Measurements from ENCODE around the gene RNF227.

DNA sequence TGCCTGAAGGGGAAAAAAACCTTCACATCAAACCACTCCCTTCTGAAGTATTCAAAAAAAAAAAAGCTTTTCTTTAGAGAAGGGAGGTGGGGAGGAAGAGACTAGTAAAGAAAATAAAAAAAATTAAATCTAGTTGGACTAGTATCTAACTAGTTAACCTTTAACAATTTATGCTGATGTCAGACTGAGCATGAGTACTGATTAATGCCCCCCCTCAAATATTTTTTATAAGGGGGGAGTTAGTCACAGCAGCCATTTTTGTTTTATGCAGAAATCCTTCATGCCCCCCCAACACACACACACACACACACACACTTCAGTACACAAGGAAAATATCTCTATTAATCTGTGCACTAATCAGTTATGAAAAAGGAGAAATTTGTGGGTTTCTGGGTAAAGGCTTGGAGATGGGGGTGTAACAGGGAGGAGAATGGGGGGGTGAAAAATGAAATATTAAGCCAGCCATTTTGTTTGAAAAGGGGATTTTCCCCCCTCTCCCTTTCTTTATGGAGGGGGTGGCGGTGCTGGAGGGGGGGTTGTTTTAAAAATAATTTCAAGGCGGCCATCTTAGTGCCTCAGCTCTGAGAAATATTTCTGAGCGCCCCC, 32.2 kb downstream of the RNF227 start:
- TF ChIP-seq POLR2A (IDR thresholded peaks at IDR 0.05): no peak
- TF ChIP-seq, protein P1, sequence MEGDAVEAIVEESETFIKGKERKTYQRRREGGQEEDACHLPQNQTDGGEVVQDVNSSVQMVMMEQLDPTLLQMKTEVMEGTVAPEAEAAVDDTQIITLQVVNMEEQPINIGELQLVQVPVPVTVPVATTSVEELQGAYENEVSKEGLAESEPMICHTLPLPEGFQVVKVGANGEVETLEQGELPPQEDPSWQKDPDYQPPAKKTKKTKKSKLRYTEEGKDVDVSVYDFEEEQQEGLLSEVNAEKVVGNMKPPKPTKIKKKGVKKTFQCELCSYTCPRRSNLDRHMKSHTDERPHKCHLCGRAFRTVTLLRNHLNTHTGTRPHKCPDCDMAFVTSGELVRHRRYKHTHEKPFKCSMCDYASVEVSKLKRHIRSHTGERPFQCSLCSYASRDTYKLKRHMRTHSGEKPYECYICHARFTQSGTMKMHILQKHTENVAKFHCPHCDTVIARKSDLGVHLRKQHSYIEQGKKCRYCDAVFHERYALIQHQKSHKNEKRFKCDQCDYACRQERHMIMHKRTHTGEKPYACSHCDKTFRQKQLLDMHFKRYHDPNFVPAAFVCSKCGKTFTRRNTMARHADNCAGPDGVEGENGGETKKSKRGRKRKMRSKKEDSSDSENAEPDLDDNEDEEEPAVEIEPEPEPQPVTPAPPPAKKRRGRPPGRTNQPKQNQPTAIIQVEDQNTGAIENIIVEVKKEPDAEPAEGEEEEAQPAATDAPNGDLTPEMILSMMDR (IDR thresholded peaks at IDR 0.05): no peak
